OCI-LY1 (cell line): ENCODE measurements around the gene ATP4A.

Source experiments
- H2AFZ ChIP-seq: fragments of 200-600 bp; sonication (generic), shearing (Covaris generic); 2 replicates; pipeline ENCODE4 v1.6.0; 2014; ENCODE audit warnings: antibody characterized with exemption, mild to moderate bottlenecking, low read length
- H3F3A ChIP-seq: fragments of 200-600 bp; sonication (generic), shearing (Covaris generic); 2 replicates; pipeline ENCODE4 v1.6.0; 2014; ENCODE audit warnings: mild to moderate bottlenecking, antibody characterized with exemption, low read length, moderate library complexity; ENCODE audit not compliant: insufficient read depth
- H3K27ac ChIP-seq: fragments of 200-600 bp; sonication (generic); 2 replicates; pipeline ENCODE4 v1.5.1; 2014; ENCODE audit warnings: low read length, mixed run types, mild to moderate bottlenecking, low read depth; ENCODE audit not compliant: poor library complexity, severe bottlenecking
- H3K27me3 ChIP-seq: fragments of 200-600 bp; sonication (generic); 2 replicates; pipeline ENCODE4 v1.6.0; 2014; ENCODE audit warnings: antibody characterized with exemption, mild to moderate bottlenecking, low read length, moderate library complexity; ENCODE audit not compliant: insufficient read depth
- H3K36me3 ChIP-seq: fragments of 200-600 bp; sonication (generic); 2 replicates; pipeline ENCODE4 v1.6.1; 2014; ENCODE audit warnings: mild to moderate bottlenecking, antibody characterized with exemption, low read length, moderate library complexity, mixed read lengths; ENCODE audit not compliant: insufficient read depth
- H3K4me1 ChIP-seq: fragments of 200-600 bp; sonication (generic); 2 replicates; pipeline ENCODE4 v1.5.1; 2014; ENCODE audit warnings: mild to moderate bottlenecking, low read length, moderate library complexity; ENCODE audit not compliant: insufficient read depth, severe bottlenecking
- H3K4me2 ChIP-seq: fragments of 200-600 bp; sonication (generic), shearing (Covaris generic); 2 replicates; pipeline ENCODE4 v1.6.1; 2014; ENCODE audit warnings: low read length
- H3K4me3 ChIP-seq: fragments of 200-600 bp; sonication (generic); 2 replicates; pipeline ENCODE4 v1.5.1; 2014; ENCODE audit warnings: low read length, low read depth, mild to moderate bottlenecking, mixed read lengths; ENCODE audit not compliant: poor library complexity, severe bottlenecking
- H3K79me2 ChIP-seq: fragments of 200-600 bp; shearing (Covaris generic); 2 replicates; pipeline ENCODE4 v1.6.1; 2016; ENCODE audit warnings: mixed run types, low read length, mixed read lengths; ENCODE audit not compliant: insufficient read depth
- H3K9ac ChIP-seq: fragments of 200-600 bp; sonication (generic), shearing (Covaris generic); 2 replicates; pipeline ENCODE4 v1.6.1; 2014; ENCODE audit warnings: mild to moderate bottlenecking, low read length, mixed read lengths
- H3K9me2 ChIP-seq: fragments of 200-600 bp; sonication (generic), shearing (Covaris generic); 2 replicates; pipeline ENCODE4 v1.6.1; 2014; ENCODE audit warnings: low read depth, mild to moderate bottlenecking, low read length, mixed read lengths
- H3K9me3 ChIP-seq: fragments of 200-600 bp; shearing (Covaris generic); 2 replicates; pipeline ENCODE4 v1.6.1; 2014; ENCODE audit warnings: low read length, mixed read lengths
- H4K20me1 ChIP-seq: fragments of 200-600 bp; sonication (generic), shearing (Covaris generic); 2 replicates; pipeline ENCODE4 v1.6.0; 2016; ENCODE audit warnings: mild to moderate bottlenecking, low read length; ENCODE audit not compliant: insufficient read depth
- CTCF ChIP-seq: fragments of 200-600 bp; sonication (generic), shearing (Covaris generic); IDR thresholded peaks from 2 replicates; pipeline ENCODE4 v1.5.1; 2017; ENCODE audit warnings: mild to moderate bottlenecking, antibody characterized with exemption, low read length, moderate library complexity, mixed read lengths
- EZH2 ChIP-seq: fragments of 200-600 bp; sonication (generic), shearing (Covaris generic); IDR thresholded peaks from 2 replicates; pipeline ENCODE4 v1.8.0; 2017; ENCODE audit warnings: borderline replicate concordance, mixed run types, mild to moderate bottlenecking, antibody characterized with exemption, low read length, moderate library complexity, mixed read lengths

ATP4A gene

GRCh38 chr19:35510626-35510964 lies 52.9 kb downstream of the ATP4A start:
- no peak overlapping the region for H3K27ac ChIP-seq
- H3K9ac ChIP-seq, result no peak overlapping the region
- no peak overlapping the region for H3K4me3 ChIP-seq
- no peaks in the 10 kb centered on the region for H3F3A ChIP-seq
- TF ChIP-seq EZH2 (no peak), CTCF (no peak)
- H2AFZ ChIP-seq, result no peak overlapping the region
- peaks cover 7% of the 10 kb centered on the region; the same call in 1 of the 2 replicates for H3K27me3 ChIP-seq
- H3K4me1 ChIP-seq, result no peaks in the 10 kb centered on the region
- no peaks in the 10 kb centered on the region for H3K36me3 ChIP-seq
- H3K9me3 ChIP-seq, result no peaks in the 10 kb centered on the region
- no peaks in the 10 kb centered on the region for H3K79me2 ChIP-seq
- no peaks in the 10 kb centered on the region for H3K9me2 ChIP-seq
- H3K4me2 ChIP-seq, result no peak overlapping the region
- no peaks in the 10 kb centered on the region for H4K20me1 ChIP-seq

- Histone ChIP-seq H3K9me3 (no peaks in the 10 kb centered on the region), H3K27ac (no peak overlapping the region)
- TF ChIP-seq CTCF (peak; percentile 90), EZH2 (no peak)
Measured at GRCh38 chr19:35509861-35510625, 53.4 kb downstream of the ATP4A start.

GRCh38 chr19:35509018-35509652 lies 54.3 kb downstream of the ATP4A start:
- no peaks in the 10 kb centered on the region for H3K36me3 ChIP-seq
- no peak overlapping the region for H2AFZ ChIP-seq
- no peak for TF ChIP-seq CTCF
- TF ChIP-seq EZH2, result no peak
- no peaks in the 10 kb centered on the region for H3K9me3 ChIP-seq
- H3K9ac ChIP-seq, result no peak overlapping the region
- H3K4me3 ChIP-seq, result no peak overlapping the region
- H3K79me2 ChIP-seq, result no peaks in the 10 kb centered on the region
- no peaks in the 10 kb centered on the region for H3F3A ChIP-seq
- H3K27me3 ChIP-seq, result peaks cover 7% of the 10 kb centered on the region; the same call in 1 of the 2 replicates
- no peak overlapping the region for H3K27ac ChIP-seq
- no peak overlapping the region for H3K4me2 ChIP-seq
- H3K4me1 ChIP-seq, result no peaks in the 10 kb centered on the region
- no peaks in the 10 kb centered on the region for H3K9me2 ChIP-seq
- no peaks in the 10 kb centered on the region for H4K20me1 ChIP-seq

More at GRCh38 chr19:35509861-35510625, 53.4 kb downstream of the ATP4A start:
- no peaks in the 10 kb centered on the region for H3K36me3 ChIP-seq
- no peak overlapping the region for H2AFZ ChIP-seq
- no peak overlapping the region for H3K9ac ChIP-seq
- no peaks in the 10 kb centered on the region for H3K9me2 ChIP-seq
- H3K4me2 ChIP-seq, result no peak overlapping the region
- no peaks in the 10 kb centered on the region for H3K4me1 ChIP-seq
- H4K20me1 ChIP-seq, result no peaks in the 10 kb centered on the region
- H3K4me3 ChIP-seq, result no peak overlapping the region
- no peaks in the 10 kb centered on the region for H3F3A ChIP-seq
- no peaks in the 10 kb centered on the region for H3K79me2 ChIP-seq
- peaks cover 7% of the 10 kb centered on the region; the same call in 1 of the 2 replicates for H3K27me3 ChIP-seq
